ENCODE data around the gene UQCRC1.
"Not testable (repeated sequence)": the region's sequence is repeated elsewhere in the genome, so short reads cannot be mapped to it uniquely, and the experiment has no call there.

UQCRC1 gene

GRCh38 chr3:48555231-48555948, 54.1 kb downstream of the UQCRC1 start:
- DNase-seq (ENCODE audit: low spot score): no peak

- no peak for DNase-seq (ENCODE audit: low spot score)
These were observed 55.3 kb downstream of the UQCRC1 start for GRCh38 chr3:48553886-48554845.

- no peak for DNase-seq (ENCODE audit: low spot score)
These were observed 56.1 kb downstream of the UQCRC1 start for GRCh38 chr3:48553361-48553760.

GRCh38 chr3:48552111-48552951, 57.1 kb downstream of the UQCRC1 start:
- no peak for DNase-seq (ENCODE audit: low spot score)

GRCh38 chr3:48551651-48552050, 57.8 kb downstream of the UQCRC1 start:
- DNase-seq (ENCODE audit: low spot score): not testable (repeated sequence)

Data from hepatic stellate cell (primary cell).